Fibroblast of lung (primary cell): ENCODE measurements around the gene C6orf15.

Experiments
- EZH2 ChIP-seq: IDR thresholded peaks from 2 replicates; pipeline ENCODE4 v1.5.1; 2012; ENCODE audit warnings: low read length, control low read depth, mild to moderate bottlenecking; ENCODE audit errors: missing control alignments
- TF ChIP-seq, protein P1 (sequence below), 2 donors: IDR thresholded peaks in 1 of 2; conservative IDR thresholded peaks in 1 of 2; 1 replicate in 1 of 2; 2 replicates in 1 of 2; pipeline ENCODE4 v1.5.1; 2011 to 2012; ENCODE audit warnings: low read length in 2 of 2, control low read depth in 1 of 2, inconsistent platforms in 1 of 2, low read depth in 1 of 2, mild to moderate bottlenecking in 1 of 2

DNA sequence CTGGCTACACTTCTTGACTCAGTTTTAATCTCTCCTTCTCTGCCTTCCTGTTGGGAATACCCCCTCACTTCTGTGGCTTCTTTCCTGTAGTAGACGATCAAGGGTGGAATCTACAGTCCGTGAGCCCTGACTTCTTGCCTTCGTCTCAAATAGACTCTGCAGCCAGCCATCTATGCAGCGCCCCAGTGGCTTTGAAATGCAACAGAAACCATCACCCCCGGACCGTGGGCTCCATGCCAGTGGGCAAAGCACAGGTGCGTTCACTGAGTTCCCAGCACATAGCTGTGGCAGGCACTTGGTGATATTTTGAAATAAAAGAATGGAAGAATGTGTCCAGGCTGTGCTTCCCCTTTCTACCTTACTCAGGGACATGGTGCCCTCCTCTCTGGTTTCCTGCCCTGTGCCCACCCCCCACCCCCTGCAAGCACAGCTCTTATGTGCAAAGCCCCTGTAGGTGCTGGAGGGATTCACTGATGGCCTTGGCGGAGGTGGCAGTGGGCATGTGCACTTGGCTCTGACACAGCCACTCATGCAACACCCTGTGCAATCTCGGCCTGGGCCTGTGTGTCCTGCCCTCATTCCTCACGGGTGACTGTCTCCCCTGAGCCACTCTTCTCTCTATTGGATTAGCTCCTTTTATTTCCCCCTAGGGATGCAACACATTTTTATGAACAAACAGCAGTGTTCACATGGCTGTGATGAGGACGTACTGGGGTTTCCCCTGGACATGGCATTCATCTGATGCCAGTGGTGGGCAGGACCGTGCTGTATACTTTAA is 13.4 kb upstream of the C6orf15 start:
- TF ChIP-seq, protein P1, sequence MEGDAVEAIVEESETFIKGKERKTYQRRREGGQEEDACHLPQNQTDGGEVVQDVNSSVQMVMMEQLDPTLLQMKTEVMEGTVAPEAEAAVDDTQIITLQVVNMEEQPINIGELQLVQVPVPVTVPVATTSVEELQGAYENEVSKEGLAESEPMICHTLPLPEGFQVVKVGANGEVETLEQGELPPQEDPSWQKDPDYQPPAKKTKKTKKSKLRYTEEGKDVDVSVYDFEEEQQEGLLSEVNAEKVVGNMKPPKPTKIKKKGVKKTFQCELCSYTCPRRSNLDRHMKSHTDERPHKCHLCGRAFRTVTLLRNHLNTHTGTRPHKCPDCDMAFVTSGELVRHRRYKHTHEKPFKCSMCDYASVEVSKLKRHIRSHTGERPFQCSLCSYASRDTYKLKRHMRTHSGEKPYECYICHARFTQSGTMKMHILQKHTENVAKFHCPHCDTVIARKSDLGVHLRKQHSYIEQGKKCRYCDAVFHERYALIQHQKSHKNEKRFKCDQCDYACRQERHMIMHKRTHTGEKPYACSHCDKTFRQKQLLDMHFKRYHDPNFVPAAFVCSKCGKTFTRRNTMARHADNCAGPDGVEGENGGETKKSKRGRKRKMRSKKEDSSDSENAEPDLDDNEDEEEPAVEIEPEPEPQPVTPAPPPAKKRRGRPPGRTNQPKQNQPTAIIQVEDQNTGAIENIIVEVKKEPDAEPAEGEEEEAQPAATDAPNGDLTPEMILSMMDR (conservative IDR thresholded peaks at IDR 0.05 in 1 of 2, IDR thresholded peaks at IDR 0.05 in 1 of 2; ENCODE audit: low read depth in 1 of 2, low read length in 2 of 2) = no peak
- TF ChIP-seq EZH2 = no peak
